HepG2 (cell line): Measurements from ENCODE around the gene PPARA. TPM values are rescaled to one million over a fixed set of nuclear protein-coding genes. Genes with fewer than 3 reads are reported as not detected.

ENCODE experiments used
- ATAC-seq: fragments of 200-7000 bp; cut with Tn5 transposase; 3 replicates; pipeline ENCODE4 v1.9.1; 2020; ENCODE audit warnings: mild to moderate bottlenecking, moderate library complexity
- BruUV-seq: library from RNA; stranded (reverse); fragments of 400-500 nt; replicated peaks from 2 replicates; lab custom pipeline; 2021; lab: Mats Ljungman, UMichigan
- CTCF ChIA-PET: fragments of 300-600 bp; formaldehyde crosslinking; extraction: SDS; loops from one replicate; lab custom pipeline; 2021; ENCODE audit warnings: low total read pairs, inconsistent platforms, low intra/inter-chr PET ratio; lab: Yijun Ruan, JAX
- POLR2A ChIA-PET: fragments of 350-600 bp; sonication (Branson Sonifier 250); formaldehyde crosslinking; loops from one replicate; lab custom pipeline; 2020; ENCODE audit warnings: antibody characterized with exemption, inconsistent platforms; lab: Yijun Ruan, JAX
- DNase-seq: peaks from one replicate; pipeline ENCODE4 v3.0.0-alpha.2; 2015; ENCODE audit warnings: low spot score
- FAIRE-seq: peaks from 3 replicates; lab custom pipeline; 2011; peaks lifted over from hg19 to GRCh38; lab: Jason Lieb, UNC
- H2AFZ ChIP-seq: one replicate; pipeline ENCODE4 v1.6.1; 2011; ENCODE audit warnings: low read length, inconsistent platforms
- H3K27ac ChIP-seq: fragments of 300-600 bp; 3 replicates; pipeline ENCODE4 v1.8.0; 2011; ENCODE audit warnings: mixed run types, mild to moderate bottlenecking, mixed read lengths, low read length, inconsistent platforms; ENCODE audit not compliant: insufficient read depth; ENCODE audit errors: extremely low read length
- H3K27me3 ChIP-seq, 2 experiments: fragments of 200-600 bp in 1 of 2; 2 replicates in 1 of 2; 3 replicates in 1 of 2; pipeline versions ENCODE4 v1.6.0 to v1.8.0; 2011; ENCODE audit warnings: low read length in 2 of 2, mild to moderate bottlenecking in 2 of 2, moderate library complexity in 2 of 2, inconsistent platforms in 1 of 2; ENCODE audit not compliant: insufficient read depth in 2 of 2, control insufficient read depth in 1 of 2
- H3K36me3 ChIP-seq, 2 experiments: fragments of 200-600 bp in 1 of 2; replicated peaks in 1 of 2; 2 replicates in 1 of 2; 3 replicates in 1 of 2; pipeline versions ENCODE4 v1.5.1 to v1.8.0; 2011; ENCODE audit warnings: low read length in 2 of 2, inconsistent platforms in 1 of 2; ENCODE audit not compliant: insufficient read depth in 2 of 2, control insufficient read depth in 1 of 2
- H3K4me1 ChIP-seq: 2 replicates; pipeline ENCODE4 v1.5.1; 2012; ENCODE audit warnings: low read length, inconsistent platforms; ENCODE audit not compliant: insufficient read depth
- H3K4me2 ChIP-seq: 2 replicates; pipeline ENCODE4 v1.6.0; 2011; ENCODE audit warnings: low read depth, low read length, inconsistent platforms
- H3K4me3 ChIP-seq, 3 experiments: fragments of 200-600 bp in 1 of 3; sonication (generic), shearing (Covaris generic) in 1 of 3; replicated peaks in 1 of 3; 2 replicates each; pipeline ENCODE4 v1.5.1; 2011 to 2016; ENCODE audit warnings: low read length in 3 of 3, inconsistent platforms in 2 of 3, low read depth in 2 of 3, mild to moderate bottlenecking in 2 of 3, control low read depth in 1 of 3, mixed read lengths in 1 of 3; ENCODE audit not compliant: insufficient read depth in 1 of 3
- H3K79me2 ChIP-seq: one replicate; pipeline ENCODE4 v1.6.1; 2011; ENCODE audit warnings: low read length, inconsistent platforms; ENCODE audit not compliant: insufficient read depth
- H3K9ac ChIP-seq: 2 replicates; pipeline ENCODE4 v1.6.0; 2011; ENCODE audit warnings: mild to moderate bottlenecking, low read depth, low read length, inconsistent platforms; ENCODE audit not compliant: insufficient read depth
- H3K9me3 ChIP-seq: 2 replicates; pipeline ENCODE4 v1.5.1; 2012; ENCODE audit warnings: mild to moderate bottlenecking, low read length
- H4K20me1 ChIP-seq: 2 replicates; pipeline ENCODE4 v1.6.0; 2011; ENCODE audit warnings: inconsistent platforms, mild to moderate bottlenecking, low read length, moderate library complexity; ENCODE audit not compliant: insufficient read depth
- ATF1 ChIP-seq: IDR thresholded peaks from 2 replicates; pipeline ENCODE4 v1.6.1; 2016; ENCODE audit warnings: mild to moderate bottlenecking, control low read depth
- DDIT3 ChIP-seq: sonication (generic); formaldehyde crosslinking; IDR thresholded peaks from 2 replicates; pipeline ENCODE4 v1.4.0; 2020; ENCODE audit warnings: mild to moderate bottlenecking, missing genetic modification reagents
- MAF1 ChIP-seq: sonication (generic); formaldehyde crosslinking; IDR thresholded peaks from 2 replicates; pipeline ENCODE4 v1.5.0; 2020; ENCODE audit warnings: missing genetic modification reagents, borderline replicate concordance
- MIER3 ChIP-seq: IDR thresholded peaks from 2 replicates; pipeline ENCODE4 v1.6.1; 2016; ENCODE audit warnings: missing compliant biosample characterization, borderline replicate concordance
- MYC ChIP-seq: sonication (generic); formaldehyde crosslinking; IDR thresholded peaks from 2 replicates; pipeline ENCODE4 v1.9.0; 2021; ENCODE audit warnings: missing genetic modification reagents, borderline replicate concordance
- NBN ChIP-seq: fragments of 450-650 bp; conservative IDR thresholded peaks from 2 replicates; pipeline ENCODE4 v1.6.1; 2017
- SATB2 ChIP-seq: sonication (generic); formaldehyde crosslinking; IDR thresholded peaks from 2 replicates; pipeline ENCODE4 v1.5.0; 2020; ENCODE audit warnings: missing genetic modification reagents
- THAP7 ChIP-seq: sonication (generic); formaldehyde crosslinking; IDR thresholded peaks from 2 replicates; pipeline ENCODE4 v1.8.1; 2023; ENCODE audit warnings: mild to moderate bottlenecking, missing genetic modification reagents
- ZBTB1 ChIP-seq: sonication (generic); formaldehyde crosslinking; IDR thresholded peaks from 2 replicates; pipeline ENCODE4 v1.4.0; 2020; ENCODE audit warnings: missing genetic modification reagents, borderline replicate concordance
- ZNF772 ChIP-seq: sonication (generic); formaldehyde crosslinking; IDR thresholded peaks from 2 replicates; pipeline ENCODE4 v1.5.0; 2020; ENCODE audit warnings: mild to moderate bottlenecking, missing genetic modification reagents
- WGBS: methylation state at CpG from one replicate; pipeline ENCODE4 v1.1.6; 2017; ENCODE audit warnings: low lambda C conversion rate; 5-methylcytosine and 5-hydroxymethylcytosine counted together
- in situ Hi-C: cut with HindIII; loops from 2 replicates; pipeline ENCODE4 v1.10.0; 2017; ENCODE audit warnings: low pct_unique_long_range_greater_than_20kb; ENCODE audit not compliant: extremely low pct_ligation_motif_present
- intact Hi-C: fragments of 100-400 bp; cut with micrococcal nuclease; formaldehyde crosslinking; loops from one replicate; pipeline ENCODE4 v1.10.0; 2022; ENCODE audit not compliant: unreplicated experiment
- polyA plus RNA-seq, 8 experiments: library from polyadenylated mRNA; depleted of rRNA in 3 of 8; stranded (reverse) in 7 of 8; unstranded in 1 of 8; fragments of >200 nt; fragmentation: Illumina TruSeq in 4 of 8; extraction: Trizol in 4 of 8; gene quantifications; 2 replicates each; pipeline versions ENCODE4 v1.2.1 to v1.2.3, GENCODE V29; 2011 to 2016; ENCODE audit warnings: low read depth in 4 of 8, missing spikeins in 1 of 8, mixed read lengths in 1 of 8; ENCODE audit not compliant: insufficient read depth in 1 of 8
- total RNA-seq, 5 experiments: library from RNA; depleted of rRNA; stranded (reverse); fragments of >200 nt; fragmentation: Illumina TruSeq; extraction: Trizol; gene quantifications; 2 replicates each; pipeline ENCODE4 v1.2.3, GENCODE V29; 2016; ENCODE audit warnings: low read depth in 1 of 5

The PPARA gene
- total and polyA plus RNA-seq, 2 of the 13 experiments (the other 11 are each of a cell fraction or from before 2014, with no cell fraction given) = 18.2 to 24.7 TPM

- H3K79me2 ChIP-seq = no peaks in the 10 kb centered on the region
- 74% methylated on average over 7 of the region's 22 CpGs for WGBS
- H2AFZ ChIP-seq = no peak overlapping the region
- ChIA-PET POLR2A (interaction anchor here (2.1 kb wide), 1 partner anchor 102 kb away, joined by 7 read pairs; no protein-coding TSS in a partner anchor), CTCF (no interaction called here)
- H3K27ac ChIP-seq = no peak overlapping the region
- no peak for ATAC-seq
- no peak for FAIRE-seq
- no peak for DNase-seq
- BruUV-seq = no TSS peak
- H3K9ac ChIP-seq = no peak overlapping the region
- in situ Hi-C loops (loop anchor here (5.0 to 25.0 kb wide), 2 partner anchors 96 to 471 kb away; no protein-coding TSS in a partner anchor), intact Hi-C loops (no loop called here)
- no peaks in the 10 kb centered on the region for H4K20me1 ChIP-seq
- peaks cover 55% of the 10 kb centered on the region for H3K4me1 ChIP-seq
- H3K36me3 ChIP-seq = no peaks in the 10 kb centered on the region
- no peaks in the 10 kb centered on the region for H3K9me3 ChIP-seq
- H3K4me2 ChIP-seq = peak overlapping the region; percentile 93
- peaks cover 0 to under 1% of the 10 kb centered on the region in 2 experiments; a peak in 2 of 5 replicates for H3K27me3 ChIP-seq
- peak overlapping the region in 1 of 3 experiments; percentile 73; a peak in 1 of 6 replicates for H3K4me3 ChIP-seq
- no peak for TF ChIP-seq MYC
- TF ChIP-seq NBN = no peak
- no peak for TF ChIP-seq SATB2 (CRISPR knock-in tag)
- no peak for TF ChIP-seq MAF1 (CRISPR knock-in tag)
- TF ChIP-seq DDIT3 (CRISPR knock-in tag) = no peak
- no peak for TF ChIP-seq THAP7
- TF ChIP-seq ATF1 = no peak
- no peak for TF ChIP-seq MIER3 (CRISPR knock-in tag)
- TF ChIP-seq ZBTB1 (CRISPR knock-in tag) = no peak
- TF ChIP-seq ZNF772 (CRISPR knock-in tag) = no peak
Observed at GRCh38 chr22:46107753-46108563, 42.4 kb upstream of the PPARA start.
